Left colon (tissue), 2 donors: ENCODE measurements around the gene TOP3A. TPM values are rescaled to one million over a fixed set of nuclear protein-coding genes. Genes with fewer than 3 reads are reported as not detected.
"Not testable (repeated sequence)": the region's sequence is repeated elsewhere in the genome, so short reads cannot be mapped to it uniquely, and the experiment has no call there.

Source experiments
- ATAC-seq: fragments of 200-7000 bp; cut with Tn5 transposase; one replicate; pipeline ENCODE4 v1.9.1; 2020; ENCODE audit warnings: mild to moderate bottlenecking, moderate library complexity
- DNase-seq, 2 donors: peaks; one replicate each; pipeline ENCODE4 v3.0.0-alpha.2; 2020
- intact Hi-C, 2 donors: fragments of 100-400 bp; cut with DNase I in 1 of 2; cut with micrococcal nuclease in 1 of 2; formaldehyde crosslinking; loops; one replicate each; pipeline versions ENCODE4 v1.11.2 to v1.14.0; 2022; cut with DNase I, micrococcal nuclease
- total RNA-seq, 2 donors: library from RNA; stranded (reverse); fragmentation: NEBNext Ultra II Directional; extraction: Animal tissue kit (Norgen Biotek cat#: 25700); gene quantifications; one replicate each; pipeline ENCODE4 v1.2.1, GENCODE V29; 2021
- donor health status: DM: no; HTN: no; CAD: no.
- donor health status: DM: yes; HTN: yes; CAD: no.

The TOP3A gene
- total RNA-seq, 2 donors from 2014 or later, result 22.0 to 23.3 TPM

GRCh38 chr17:18326039-18326438, 11.2 kb upstream of the TOP3A start:
- ATAC-seq (no peak), DNase-seq (no peak)
- intact Hi-C loops, result no loop called here

- intact Hi-C loops, result no loop called here
- DNase-seq (no peak), ATAC-seq (no peak)
Measured at GRCh38 chr17:18324140-18325050, 9.6 kb upstream of the TOP3A start.

GRCh38 chr17:18323507-18324139, 8.8 kb upstream of the TOP3A start:
- no peak for DNase-seq
- no peak for ATAC-seq
- intact Hi-C loops, result no loop called here

- DNase-seq (no peak), ATAC-seq (no peak)
- intact Hi-C loops, result no loop called here
Measured at GRCh38 chr17:18323007-18323406, 8.2 kb upstream of the TOP3A start.

GRCh38 chr17:18322522-18322921, 7.7 kb upstream of the TOP3A start:
- no peak for ATAC-seq
- DNase-seq, result no peak
- intact Hi-C loops, result no loop called here

- intact Hi-C loops, result no loop called here
- DNase-seq (no peak), ATAC-seq (no peak)
Measured at GRCh38 chr17:18321309-18321708, 6.5 kb upstream of the TOP3A start.

- ATAC-seq (no peak), DNase-seq (no peak)
- intact Hi-C loops, result no loop called here
Measured at GRCh38 chr17:18320301-18320700, 5.5 kb upstream of the TOP3A start.

- DNase-seq (peak in 1 of 2 donors; percentile 29), ATAC-seq (no peak)
- intact Hi-C loops, result no loop called here
Measured at GRCh38 chr17:18319604-18320256, 4.9 kb upstream of the TOP3A start.

- ATAC-seq, result no peak
- no peak for DNase-seq
- intact Hi-C loops, result no loop called here
Measured at GRCh38 chr17:18318771-18319450, 4.1 kb upstream of the TOP3A start.

- no peak for ATAC-seq
- no peak for DNase-seq
- intact Hi-C loops, result no loop called here
Measured at GRCh38 chr17:18318117-18318516, 3.3 kb upstream of the TOP3A start.

- intact Hi-C loops, result no loop called here
Measured at GRCh38 chr17:18315961-18316360, 1.2 kb upstream of the TOP3A start.

GRCh38 chr17:18315562-18315922, 748 bp upstream of the TOP3A start:
- intact Hi-C loops, result no loop called here
- DNase-seq (peak in 1 of 2 donors; percentile 34), ATAC-seq (peak; percentile 8)

More at GRCh38 chr17:18315961-18316360, 1.2 kb upstream of the TOP3A start:
- ATAC-seq, result no peak
- no peak for DNase-seq

GRCh38 chr17:18314059-18314730, 599 bp downstream of the TOP3A start:
- intact Hi-C loops, result no loop called here
- ATAC-seq, result peak; percentile 16

GRCh38 chr17:18309202-18309601, 5.6 kb downstream of the TOP3A start:
- DNase-seq (no peak), ATAC-seq (no peak)
- intact Hi-C loops, result no loop called here

More at GRCh38 chr17:18314059-18314730, 599 bp downstream of the TOP3A start:
- DNase-seq, result peak in 1 of 2 donors; percentile 18

GRCh38 chr17:18303206-18303605, 11.6 kb downstream of the TOP3A start:
- ATAC-seq, intact Hi-C loops, DNase-seq: not testable (repeated sequence)

GRCh38 chr17:18300725-18301480, 13.9 kb downstream of the TOP3A start:
- intact Hi-C loops, result no loop called here
- ATAC-seq, result no peak
- DNase-seq, result no peak

- ATAC-seq, intact Hi-C loops, DNase-seq: not testable (repeated sequence)
Measured at GRCh38 chr17:18298061-18298460, 16.7 kb downstream of the TOP3A start.
